SK-N-SH (cell line): ENCODE measurements around the gene USO1.

Experiments used
- CHD2 ChIP-seq: fragments of 150-350 bp; IDR thresholded peaks from 2 replicates; pipeline ENCODE4 v1.6.1; 2018; ENCODE audit warnings: low read length; ENCODE audit not compliant: partially characterized antibody
- EZH2phosphoT487 ChIP-seq: fragments of 200-600 bp; sonication (generic); IDR thresholded peaks from 2 replicates; pipeline ENCODE4 v1.6.1; 2017; ENCODE audit warnings: low read depth, mixed run types, mild to moderate bottlenecking, antibody characterized with exemption, moderate library complexity, borderline replicate concordance
- FOSL2 ChIP-seq: IDR thresholded peaks from 2 replicates; pipeline ENCODE4 v1.4.0; 2012; ENCODE audit warnings: low read depth, mild to moderate bottlenecking, moderate library complexity, borderline replicate concordance
- FOXM1 ChIP-seq: IDR thresholded peaks from 2 replicates; pipeline ENCODE4 v1.4.0; 2012; ENCODE audit warnings: low read depth, mild to moderate bottlenecking
- GABPA ChIP-seq: IDR thresholded peaks from 2 replicates; pipeline ENCODE4 v1.4.0; 2012; ENCODE audit warnings: low read depth, mild to moderate bottlenecking
- MXI1 ChIP-seq: IDR thresholded peaks from 2 replicates; pipeline ENCODE4 v1.6.1; 2012; ENCODE audit warnings: mild to moderate bottlenecking, low read depth, low read length, improper control_type of control experiment
- NFIC ChIP-seq: IDR thresholded peaks from 2 replicates; pipeline ENCODE4 v1.4.0; 2012; ENCODE audit warnings: borderline replicate concordance
- POLR2AphosphoS5 ChIP-seq: IDR thresholded peaks from 2 replicates; pipeline ENCODE4 v1.6.1; 2012; ENCODE audit warnings: low read depth, low read length
- RAD21 ChIP-seq: IDR thresholded peaks from 2 replicates; pipeline ENCODE4 v1.6.1; 2012; ENCODE audit warnings: mild to moderate bottlenecking, low read length
- RFX5 ChIP-seq: IDR thresholded peaks from 2 replicates; pipeline ENCODE4 v1.6.1; 2012; ENCODE audit warnings: mild to moderate bottlenecking, improper control_type of control experiment, low read length
- SMC3 ChIP-seq: IDR thresholded peaks from 2 replicates; pipeline ENCODE4 v1.6.1; 2012; ENCODE audit warnings: low read depth, low read length, improper control_type of control experiment
- TF ChIP-seq, protein P1 (sequence below): IDR thresholded peaks from 2 replicates; pipeline ENCODE4 v1.4.0; 2012; ENCODE audit warnings: low read depth
- TF ChIP-seq, protein P2 (sequence below): fragments of 200-600 bp; sonication (generic); IDR thresholded peaks from 2 replicates; pipeline ENCODE4 v1.6.1; 2017; ENCODE audit warnings: antibody characterized with exemption, mild to moderate bottlenecking, moderate library complexity

DNA sequence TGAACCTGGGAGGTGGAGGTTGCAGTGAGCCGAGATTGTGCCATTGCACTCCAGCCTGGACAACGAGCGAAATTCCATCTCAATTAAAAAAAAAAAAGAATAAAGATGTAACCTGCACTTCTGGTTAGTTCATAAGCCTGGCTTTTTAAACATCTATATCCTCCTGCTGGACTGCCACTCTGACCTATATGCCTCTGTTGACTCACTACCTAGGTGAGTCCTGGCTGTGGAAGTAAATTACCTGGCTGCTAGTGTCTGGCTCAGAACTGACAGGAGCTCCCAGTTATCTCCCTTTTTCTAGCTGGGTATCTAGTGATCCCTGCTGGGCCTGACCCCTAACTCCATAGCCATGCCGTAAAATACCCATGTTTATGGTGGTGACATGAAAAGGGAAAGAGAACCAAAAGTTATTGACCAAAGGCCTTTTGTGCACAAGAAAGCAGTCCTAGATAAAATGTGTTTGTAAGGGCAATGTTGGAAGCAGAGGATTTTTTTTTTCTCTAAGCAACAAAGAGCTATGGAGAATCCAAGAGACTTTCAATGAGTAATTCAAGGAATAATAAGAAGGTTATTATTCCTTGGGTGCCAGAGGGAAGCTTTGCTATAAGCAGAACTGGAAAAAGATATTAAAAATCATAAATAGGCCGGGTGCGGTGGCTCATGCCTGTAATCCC, 40.8 kb upstream of the USO1 start:
- TF ChIP-seq NFIC (no peak), GABPA (no peak), RFX5 (no peak), RAD21 (no peak), EZH2phosphoT487 (no peak), POLR2AphosphoS5 (no peak), MXI1 (no peak), FOSL2 (no peak), SMC3 (no peak), FOXM1 (no peak), CHD2 (no peak)
- TF ChIP-seq, protein P1, sequence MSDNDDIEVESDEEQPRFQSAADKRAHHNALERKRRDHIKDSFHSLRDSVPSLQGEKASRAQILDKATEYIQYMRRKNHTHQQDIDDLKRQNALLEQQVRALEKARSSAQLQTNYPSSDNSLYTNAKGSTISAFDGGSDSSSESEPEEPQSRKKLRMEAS, result no peak
- TF ChIP-seq, protein P2, sequence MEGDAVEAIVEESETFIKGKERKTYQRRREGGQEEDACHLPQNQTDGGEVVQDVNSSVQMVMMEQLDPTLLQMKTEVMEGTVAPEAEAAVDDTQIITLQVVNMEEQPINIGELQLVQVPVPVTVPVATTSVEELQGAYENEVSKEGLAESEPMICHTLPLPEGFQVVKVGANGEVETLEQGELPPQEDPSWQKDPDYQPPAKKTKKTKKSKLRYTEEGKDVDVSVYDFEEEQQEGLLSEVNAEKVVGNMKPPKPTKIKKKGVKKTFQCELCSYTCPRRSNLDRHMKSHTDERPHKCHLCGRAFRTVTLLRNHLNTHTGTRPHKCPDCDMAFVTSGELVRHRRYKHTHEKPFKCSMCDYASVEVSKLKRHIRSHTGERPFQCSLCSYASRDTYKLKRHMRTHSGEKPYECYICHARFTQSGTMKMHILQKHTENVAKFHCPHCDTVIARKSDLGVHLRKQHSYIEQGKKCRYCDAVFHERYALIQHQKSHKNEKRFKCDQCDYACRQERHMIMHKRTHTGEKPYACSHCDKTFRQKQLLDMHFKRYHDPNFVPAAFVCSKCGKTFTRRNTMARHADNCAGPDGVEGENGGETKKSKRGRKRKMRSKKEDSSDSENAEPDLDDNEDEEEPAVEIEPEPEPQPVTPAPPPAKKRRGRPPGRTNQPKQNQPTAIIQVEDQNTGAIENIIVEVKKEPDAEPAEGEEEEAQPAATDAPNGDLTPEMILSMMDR, result no peak
